Glutamatergic neuron (in vitro differentiated cells): ENCODE data around the gene PIM3. TPM values are rescaled to one million over a fixed set of nuclear protein-coding genes. Genes with fewer than 3 reads are reported as not detected.

Source experiments
- DNase-seq: peaks from one replicate; pipeline ENCODE4 v3.0.0; 2022
- H3K27ac Mint-ChIP-seq: one replicate; pipeline ENCODE4 v1.8.0; 2020; ENCODE audit warnings: mild to moderate bottlenecking, mixed read lengths, inconsistent platforms; ENCODE audit not compliant: unreplicated experiment
- H3K27me3 Mint-ChIP-seq: one replicate; pipeline ENCODE4 v1.8.0; 2020; ENCODE audit warnings: mild to moderate bottlenecking, moderate library complexity, mixed read lengths, inconsistent platforms; ENCODE audit not compliant: unreplicated experiment
- H3K36me3 Mint-ChIP-seq: one replicate; pipeline ENCODE4 v1.8.0; 2020; ENCODE audit warnings: mild to moderate bottlenecking, mixed read lengths, inconsistent platforms; ENCODE audit not compliant: unreplicated experiment
- H3K4me1 Mint-ChIP-seq: one replicate; pipeline ENCODE4 v1.8.0; 2020; ENCODE audit warnings: mild to moderate bottlenecking, low read depth, mixed read lengths, inconsistent platforms; ENCODE audit not compliant: unreplicated experiment
- H3K4me3 Mint-ChIP-seq: one replicate; pipeline ENCODE4 v1.8.0; 2020; ENCODE audit warnings: mild to moderate bottlenecking, mixed read lengths, inconsistent platforms; ENCODE audit not compliant: unreplicated experiment
- H3K9me3 Mint-ChIP-seq: one replicate; pipeline ENCODE4 v1.8.0; 2020; ENCODE audit warnings: mild to moderate bottlenecking, moderate library complexity, mixed read lengths, inconsistent platforms; ENCODE audit not compliant: unreplicated experiment
- CTCF ChIP-seq: fragments of 200-600 bp; sonication (generic); IDR thresholded peaks from one replicate; pipeline ENCODE4 v1.5.0; 2021; ENCODE audit not compliant: partially characterized antibody, unreplicated experiment
- total RNA-seq: library from RNA; stranded (reverse); fragmentation: NEBNext Ultra II Directional; extraction: Animal tissue kit (Norgen Biotek cat#: 25700); gene quantifications from one replicate; pipeline ENCODE4 v1.2.1, GENCODE V29; 2021; ENCODE audit not compliant: unreplicated experiment

Gene PIM3
- total RNA-seq, 1 donor from 2014 or later, result 32.3 TPM

GRCh38 chr22:49950396-49950994, 10.1 kb upstream of the PIM3 start:
- Mint-ChIP-seq H3K4me1 (no peaks in the 10 kb centered on the region), H3K27ac (no peak overlapping the region), H3K9me3 (no peaks in the 10 kb centered on the region), H3K36me3 (no peaks in the 10 kb centered on the region), H3K27me3 (peaks cover under 1% of the 10 kb centered on the region), H3K4me3 (no peak overlapping the region)
- DNase-seq, result no peak
- TF ChIP-seq CTCF, result no peak

- no peaks in the 10 kb centered on the region for H3K9me3 Mint-ChIP-seq
- no peak for DNase-seq
- TF ChIP-seq CTCF, result no peak
- no peaks in the 10 kb centered on the region for H3K4me1 Mint-ChIP-seq
- no peak overlapping the region for H3K4me3 Mint-ChIP-seq
- no peaks in the 10 kb centered on the region for H3K36me3 Mint-ChIP-seq
- H3K27ac Mint-ChIP-seq, result no peak overlapping the region
- no peaks in the 10 kb centered on the region for H3K27me3 Mint-ChIP-seq
Observed at GRCh38 chr22:49951000-49951677, 9.4 kb upstream of the PIM3 start.

GRCh38 chr22:49951678-49951985, 8.9 kb upstream of the PIM3 start:
- Mint-ChIP-seq H3K9me3 (no peaks in the 10 kb centered on the region), H3K4me3 (no peak overlapping the region), H3K36me3 (no peaks in the 10 kb centered on the region), H3K4me1 (no peaks in the 10 kb centered on the region), H3K27me3 (no peaks in the 10 kb centered on the region), H3K27ac (no peak overlapping the region)
- TF ChIP-seq CTCF, result no peak
- no peak for DNase-seq

- DNase-seq, result no peak
- Mint-ChIP-seq H3K4me3 (no peak overlapping the region), H3K27ac (no peak overlapping the region)
Observed at GRCh38 chr22:49951986-49952896, 8.3 kb upstream of the PIM3 start.

More at GRCh38 chr22:49951986-49952896, 8.3 kb upstream of the PIM3 start:
- Mint-ChIP-seq H3K27me3 (peaks cover under 1% of the 10 kb centered on the region), H3K36me3 (no peaks in the 10 kb centered on the region), H3K4me1 (no peaks in the 10 kb centered on the region), H3K9me3 (no peaks in the 10 kb centered on the region)
- no peak for TF ChIP-seq CTCF
